Activated T-helper 9 cell treated with anti-CD3 and anti-CD28 coated beads, Interleukin-2, amount 50 U/mL, for 16 hours (primary cell): ENCODE results near the gene ZSWIM6.

Experiments
- DNase-seq: peaks from one replicate; pipeline ENCODE4 v3.0.0-alpha.2; 2020; ENCODE audit warnings: low read depth

Gene ZSWIM6

GRCh38 chr5:61441742-61442141, 109.7 kb downstream of the ZSWIM6 start:
- DNase-seq, result no peak

- DNase-seq, result no peak
Measured at GRCh38 chr5:61447780-61448495, 115.9 kb downstream of the ZSWIM6 start.

GRCh38 chr5:61449804-61450492, 117.9 kb downstream of the ZSWIM6 start:
- no peak for DNase-seq

GRCh38 chr5:61450493-61451279, 118.6 kb downstream of the ZSWIM6 start:
- DNase-seq, result no peak

- no peak for DNase-seq
Measured at GRCh38 chr5:61455179-61456006, 123.3 kb downstream of the ZSWIM6 start.

GRCh38 chr5:61460471-61460870, 128.4 kb downstream of the ZSWIM6 start:
- no peak for DNase-seq

GRCh38 chr5:61461417-61461816, 129.4 kb downstream of the ZSWIM6 start:
- no peak for DNase-seq

- DNase-seq, result no peak
Measured at GRCh38 chr5:61461926-61462325, 129.9 kb downstream of the ZSWIM6 start.

- no peak for DNase-seq
Measured at GRCh38 chr5:61463596-61463995, 131.5 kb downstream of the ZSWIM6 start.

- DNase-seq, result no peak
Measured at GRCh38 chr5:61464512-61464911, 132.5 kb downstream of the ZSWIM6 start.

- no peak for DNase-seq
Measured at GRCh38 chr5:61465066-61465465, 133.0 kb downstream of the ZSWIM6 start.

- no peak for DNase-seq
Measured at GRCh38 chr5:61465496-61465895, 133.4 kb downstream of the ZSWIM6 start.

- no peak for DNase-seq
Measured at GRCh38 chr5:61466017-61466416, 134.0 kb downstream of the ZSWIM6 start.

- no peak for DNase-seq
Measured at GRCh38 chr5:61467766-61468482, 135.9 kb downstream of the ZSWIM6 start.

GRCh38 chr5:61468483-61468865, 136.4 kb downstream of the ZSWIM6 start:
- DNase-seq, result no peak

GRCh38 chr5:61471352-61471751, 139.3 kb downstream of the ZSWIM6 start:
- no peak for DNase-seq

GRCh38 chr5:61472172-61472958, 140.3 kb downstream of the ZSWIM6 start:
- no peak for DNase-seq

GRCh38 chr5:61474746-61475145, 142.7 kb downstream of the ZSWIM6 start:
- no peak for DNase-seq

GRCh38 chr5:61477788-61478187, 145.7 kb downstream of the ZSWIM6 start:
- no peak for DNase-seq

GRCh38 chr5:61479850-61480614, 148.0 kb downstream of the ZSWIM6 start:
- no peak for DNase-seq
